Measurements from ENCODE around the gene ARCN1.
A peak's percentile ranks its signal among the peaks of the same experiment; 100 is the strongest.
"Not testable (repeated sequence)": the region's sequence is repeated elsewhere in the genome, so short reads cannot be mapped to it uniquely, and the experiment has no call there.

The ARCN1 gene

DNA sequence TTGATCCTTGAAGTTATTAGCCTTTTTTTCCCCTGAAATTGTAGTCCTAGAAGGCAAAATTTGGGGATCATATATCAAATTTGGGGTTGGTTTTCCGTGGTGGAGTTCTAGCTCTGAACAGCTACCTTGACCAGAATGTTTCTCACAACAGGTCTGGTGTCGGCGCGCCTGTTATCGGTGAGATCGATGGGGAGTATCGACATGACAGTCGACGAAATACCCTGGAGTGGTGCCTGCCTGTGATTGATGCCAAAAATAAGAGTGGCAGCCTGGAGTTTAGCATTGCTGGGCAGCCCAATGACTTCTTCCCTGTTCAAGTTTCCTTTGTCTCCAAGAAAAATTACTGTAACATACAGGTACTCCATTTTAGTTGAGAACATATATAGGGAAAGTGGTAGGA is 25.3 kb downstream of the ARCN1 start:
- TF ChIP-seq, protein P1, sequence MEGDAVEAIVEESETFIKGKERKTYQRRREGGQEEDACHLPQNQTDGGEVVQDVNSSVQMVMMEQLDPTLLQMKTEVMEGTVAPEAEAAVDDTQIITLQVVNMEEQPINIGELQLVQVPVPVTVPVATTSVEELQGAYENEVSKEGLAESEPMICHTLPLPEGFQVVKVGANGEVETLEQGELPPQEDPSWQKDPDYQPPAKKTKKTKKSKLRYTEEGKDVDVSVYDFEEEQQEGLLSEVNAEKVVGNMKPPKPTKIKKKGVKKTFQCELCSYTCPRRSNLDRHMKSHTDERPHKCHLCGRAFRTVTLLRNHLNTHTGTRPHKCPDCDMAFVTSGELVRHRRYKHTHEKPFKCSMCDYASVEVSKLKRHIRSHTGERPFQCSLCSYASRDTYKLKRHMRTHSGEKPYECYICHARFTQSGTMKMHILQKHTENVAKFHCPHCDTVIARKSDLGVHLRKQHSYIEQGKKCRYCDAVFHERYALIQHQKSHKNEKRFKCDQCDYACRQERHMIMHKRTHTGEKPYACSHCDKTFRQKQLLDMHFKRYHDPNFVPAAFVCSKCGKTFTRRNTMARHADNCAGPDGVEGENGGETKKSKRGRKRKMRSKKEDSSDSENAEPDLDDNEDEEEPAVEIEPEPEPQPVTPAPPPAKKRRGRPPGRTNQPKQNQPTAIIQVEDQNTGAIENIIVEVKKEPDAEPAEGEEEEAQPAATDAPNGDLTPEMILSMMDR (conservative IDR thresholded peaks at IDR 0.05) = no peak
- H3K27ac ChIP-seq = no peak overlapping the region

DNA sequence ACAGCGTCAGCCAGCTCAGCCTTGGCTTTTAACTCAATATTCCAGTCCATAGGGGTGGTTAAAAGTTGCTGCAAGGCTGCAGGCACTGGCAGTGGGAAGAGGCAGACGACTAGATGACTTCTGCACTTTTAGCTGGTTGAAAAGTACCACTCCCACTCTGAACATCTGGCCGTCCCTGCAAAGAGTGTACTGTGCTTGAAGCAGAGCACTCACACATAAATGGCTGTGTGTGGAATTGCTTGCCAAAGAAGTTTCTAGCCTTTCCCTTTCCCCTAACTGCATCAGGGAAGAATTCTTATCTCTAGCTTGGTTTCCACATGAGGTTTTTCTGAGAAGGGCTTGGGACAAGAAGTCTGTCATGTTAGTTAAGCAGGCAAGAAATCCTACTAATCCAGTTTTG is 30.1 kb downstream of the ARCN1 start:
- H3K27ac ChIP-seq = peak overlapping the region; percentile 59
- TF ChIP-seq, protein P1 (conservative IDR thresholded peaks at IDR 0.05) = no peak

DNA sequence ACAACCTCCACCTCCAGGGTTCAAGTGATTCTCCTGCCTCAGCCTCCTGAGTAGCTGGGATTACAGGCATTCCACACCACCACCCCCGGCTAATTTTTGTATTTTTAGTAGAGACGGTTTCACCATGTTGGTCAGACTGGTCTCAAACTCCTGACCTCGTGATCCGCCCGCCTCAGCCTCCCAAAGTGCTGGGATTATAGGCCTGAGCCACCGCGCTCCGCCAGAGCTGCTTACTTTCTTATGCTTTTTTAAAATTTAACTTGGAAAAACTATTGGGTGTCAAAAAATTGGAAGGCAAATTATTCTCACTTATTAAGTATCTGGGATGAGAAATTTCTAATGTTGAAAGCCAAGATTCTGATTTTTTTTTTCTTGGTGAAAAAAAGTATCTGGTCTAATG is 31.5 kb downstream of the ARCN1 start:
- not testable (repeated sequence) for H3K27ac ChIP-seq

DNA sequence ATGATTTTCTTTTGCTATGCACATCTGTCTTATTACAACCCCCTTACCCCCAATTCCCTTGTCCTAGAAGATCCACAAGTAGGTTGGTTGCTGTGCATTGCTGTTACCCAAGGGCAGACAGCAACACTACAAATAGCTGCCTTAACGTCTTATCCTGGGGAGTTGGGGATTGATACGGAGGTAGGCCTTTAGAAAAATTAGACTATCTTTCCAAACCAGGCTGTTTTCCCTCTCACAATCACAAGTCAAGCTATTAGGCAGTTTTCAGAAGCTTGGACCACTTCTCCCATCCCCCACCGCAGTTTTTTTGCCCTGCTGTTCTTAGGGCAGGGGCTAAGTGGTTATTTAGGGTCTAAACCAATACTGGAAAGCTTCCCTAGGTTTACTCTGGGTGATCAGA is 32.4 kb downstream of the ARCN1 start:
- H3K27ac ChIP-seq = no peak overlapping the region
- TF ChIP-seq, protein P1 (conservative IDR thresholded peaks at IDR 0.05) = no peak

DNA sequence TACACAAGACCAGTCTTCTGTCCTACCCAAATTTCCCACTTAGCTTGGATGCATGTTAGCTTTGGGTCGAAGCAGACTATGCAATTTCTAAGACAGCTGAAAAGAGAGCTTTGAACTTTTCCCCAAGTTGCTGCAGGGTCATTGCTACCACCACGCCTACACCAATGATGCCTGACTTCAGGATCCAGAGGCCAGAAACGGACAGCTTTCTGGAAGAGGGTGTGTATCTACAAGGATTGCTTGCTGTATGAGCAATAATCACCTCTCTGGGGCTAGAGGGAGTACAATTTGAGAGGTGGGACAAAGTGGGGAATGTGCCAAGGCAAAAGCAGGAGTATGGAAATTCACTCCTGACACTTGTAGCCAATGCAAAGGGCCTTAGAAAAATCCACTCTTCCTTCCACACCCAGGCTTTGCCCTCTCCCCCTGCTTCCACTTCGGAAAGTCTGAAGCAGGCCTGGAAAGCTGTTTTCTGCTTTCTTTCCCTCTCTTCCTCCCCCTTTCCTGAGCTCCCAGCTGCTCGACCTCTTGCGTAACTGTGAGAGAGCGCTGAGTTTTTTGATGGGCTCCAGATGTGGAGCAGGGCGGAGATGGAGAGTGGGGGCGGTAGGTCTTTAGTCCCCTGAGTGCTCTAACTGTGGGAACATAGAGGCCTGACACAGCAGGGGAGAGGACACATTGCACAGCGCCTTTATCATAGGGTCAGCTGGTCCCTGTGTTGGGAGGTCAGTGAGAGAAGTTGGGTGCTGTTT is 33.1 kb downstream of the ARCN1 start:
- H3K27ac ChIP-seq = no peak overlapping the region
- TF ChIP-seq, protein P1 (conservative IDR thresholded peaks at IDR 0.05) = no peak

DNA sequence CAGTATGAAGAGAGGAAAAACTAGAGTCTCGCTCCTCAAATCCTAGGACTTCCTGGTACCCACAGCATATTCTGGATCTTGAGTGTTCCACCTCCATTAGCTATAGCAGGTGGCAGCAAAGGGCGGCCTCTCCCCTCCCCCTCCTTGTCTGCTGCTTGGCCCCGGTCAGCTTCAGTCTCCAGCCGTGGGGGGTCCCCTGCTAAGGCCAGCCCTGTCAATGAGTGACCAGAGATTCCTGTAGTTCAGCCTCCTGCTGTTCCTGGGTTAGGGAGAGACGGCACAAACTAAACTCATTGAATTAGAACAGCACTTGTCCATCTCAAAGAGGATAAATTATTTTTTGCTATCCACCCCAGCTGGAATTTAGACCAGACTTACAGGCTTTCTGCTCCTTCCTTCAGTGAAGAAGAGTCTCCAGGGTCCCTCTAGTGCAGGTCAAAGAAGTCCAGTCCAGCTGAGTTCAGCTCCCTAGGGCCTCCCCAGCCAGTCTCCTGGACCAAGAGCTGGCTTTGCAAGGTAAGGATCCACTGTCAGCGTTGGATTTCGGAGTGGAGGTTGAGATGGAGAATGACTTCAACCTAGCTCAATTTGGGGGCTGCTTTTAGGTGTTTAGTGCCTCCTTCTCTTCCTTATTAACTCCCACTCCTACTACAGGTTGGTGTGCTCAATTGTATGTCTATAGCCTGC is 34.1 kb downstream of the ARCN1 start:
- H3K27ac ChIP-seq = no peak overlapping the region
- TF ChIP-seq, protein P1 (conservative IDR thresholded peaks at IDR 0.05) = no peak

DNA sequence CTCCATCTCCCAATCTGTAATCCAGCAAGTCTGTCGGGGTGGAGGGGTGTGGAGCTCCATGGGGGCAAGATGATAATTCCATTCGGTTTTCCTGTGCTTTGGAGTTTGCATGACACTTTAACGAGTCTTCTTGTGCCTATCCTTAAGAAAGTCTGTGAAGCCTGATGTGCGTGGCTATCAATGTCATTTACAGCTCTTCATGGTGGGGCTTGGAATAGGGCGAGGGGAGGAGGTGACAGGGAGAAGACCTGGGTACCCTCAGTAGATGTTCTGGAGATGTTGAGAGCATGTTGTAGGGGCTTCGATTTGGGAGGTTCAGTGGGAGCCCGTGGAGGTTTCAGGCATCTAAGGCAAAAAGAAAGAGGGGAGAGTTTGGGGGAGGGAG is 34.6 kb downstream of the ARCN1 start:
- TF ChIP-seq, protein P1 (conservative IDR thresholded peaks at IDR 0.05) = no peak
- no peak overlapping the region for H3K27ac ChIP-seq
